HS-27A (cell line): Measurements from ENCODE around the gene EID2B.

ENCODE experiments used
- DNase-seq: peaks from one replicate; pipeline ENCODE4 v3.0.0-alpha.2; 2012; ENCODE audit warnings: low read depth, missing footprints

EID2B gene, protein sequence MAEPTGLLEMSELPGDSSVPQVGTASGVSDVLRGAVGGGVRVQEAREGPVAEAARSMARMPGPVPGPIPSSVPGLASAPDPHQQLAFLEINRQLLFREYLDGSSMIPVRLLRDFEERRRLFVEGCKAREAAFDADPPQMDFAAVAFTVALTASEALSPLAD

DNA sequence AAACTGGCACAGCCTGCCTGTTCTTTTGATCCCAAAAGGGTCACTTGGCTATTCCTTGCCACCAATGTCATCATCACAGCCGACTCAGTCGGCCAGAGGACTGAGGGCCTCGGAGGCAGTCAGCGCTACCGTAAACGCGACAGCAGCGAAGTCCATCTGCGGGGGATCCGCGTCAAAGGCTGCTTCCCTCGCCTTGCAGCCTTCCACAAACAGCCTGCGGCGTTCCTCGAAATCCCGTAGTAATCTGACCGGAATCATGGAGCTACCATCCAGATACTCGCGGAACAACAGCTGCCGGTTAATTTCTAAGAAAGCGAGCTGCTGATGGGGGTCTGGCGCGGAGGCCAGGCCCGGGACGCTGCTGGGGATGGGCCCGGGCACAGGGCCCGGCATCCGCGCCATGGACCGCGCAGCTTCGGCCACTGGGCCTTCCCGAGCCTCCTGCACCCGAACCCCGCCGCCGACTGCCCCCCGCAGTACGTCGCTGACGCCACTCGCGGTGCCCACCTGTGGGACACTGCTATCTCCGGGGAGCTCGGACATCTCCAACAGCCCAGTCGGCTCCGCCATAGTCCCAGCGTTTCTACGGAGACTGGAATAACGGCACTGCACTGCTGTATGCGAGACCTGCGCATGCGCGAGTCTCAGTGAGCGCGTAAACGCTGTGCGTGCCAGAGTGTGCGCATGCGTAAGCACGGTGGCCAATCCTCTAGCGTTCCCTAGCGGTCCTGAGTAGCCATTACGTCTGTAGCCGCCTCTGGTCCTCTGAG, at the start of gene EID2B:
EID2B (minus strand) TSS at position 620 of the 770 bp plus-strand sequence; CDS start at position 570, 50 bp downstream.
- DNase-seq: peak; percentile 98

DNA sequence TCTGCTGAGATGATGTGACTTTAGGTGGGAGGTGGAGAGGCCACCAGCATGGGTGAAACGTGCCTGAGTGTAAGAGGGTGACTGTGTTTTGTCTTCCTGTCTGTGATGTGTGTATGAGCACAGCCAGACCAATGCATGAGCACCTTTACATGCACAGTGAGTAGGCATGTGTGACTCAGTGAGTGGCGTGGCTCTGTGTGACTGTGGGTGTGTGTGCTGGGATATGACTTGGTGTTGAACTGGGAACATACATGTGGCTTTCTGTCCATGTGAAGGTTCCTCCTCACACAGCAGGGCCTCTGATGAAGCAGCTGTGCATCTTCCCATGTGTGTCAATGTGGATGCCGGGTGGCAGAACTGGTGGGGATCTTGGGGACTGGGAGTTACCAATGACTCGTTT, 49.8 kb upstream of the EID2B start:
- no peak for DNase-seq

DNA sequence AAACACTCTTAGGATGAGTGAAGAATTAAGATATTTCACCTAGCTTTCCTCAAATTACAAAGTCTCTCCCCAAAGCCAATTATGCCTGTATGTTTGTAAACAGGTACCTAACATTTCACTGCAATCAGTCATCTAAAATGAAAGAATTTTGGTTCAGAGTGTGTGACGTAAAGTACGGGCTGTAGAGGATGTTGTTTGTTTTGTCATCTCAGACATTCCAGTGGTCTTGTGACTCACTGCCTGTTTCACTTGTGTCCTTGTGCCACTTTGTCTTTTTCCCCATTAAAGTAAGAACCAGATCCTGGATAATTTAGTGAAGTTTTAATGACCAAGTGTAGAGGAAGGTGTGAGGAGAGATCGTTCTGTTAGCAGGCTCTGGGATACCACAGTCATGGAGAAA, 36.0 kb upstream of the EID2B start:
- peak; percentile 23 for DNase-seq

DNA sequence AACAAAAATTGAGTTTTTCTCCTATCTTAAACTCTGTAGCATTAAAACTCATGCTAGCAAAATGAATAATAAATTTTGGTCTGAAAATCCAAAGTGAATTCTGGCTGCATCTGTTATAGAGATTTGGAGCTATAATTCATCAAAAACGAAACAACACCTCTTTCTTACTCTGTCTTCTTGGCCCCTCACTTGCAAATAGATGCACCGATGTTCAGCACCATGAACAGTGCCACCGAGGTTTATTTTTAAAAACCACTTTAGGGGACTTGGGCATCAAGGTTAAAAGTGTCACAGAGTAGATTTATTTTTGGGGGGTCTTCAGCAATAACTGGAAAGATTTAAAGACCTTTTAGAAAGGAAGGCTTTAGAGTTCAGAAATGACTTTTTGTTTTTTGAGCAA, 33.4 kb upstream of the EID2B start:
- DNase-seq: no peak

DNA sequence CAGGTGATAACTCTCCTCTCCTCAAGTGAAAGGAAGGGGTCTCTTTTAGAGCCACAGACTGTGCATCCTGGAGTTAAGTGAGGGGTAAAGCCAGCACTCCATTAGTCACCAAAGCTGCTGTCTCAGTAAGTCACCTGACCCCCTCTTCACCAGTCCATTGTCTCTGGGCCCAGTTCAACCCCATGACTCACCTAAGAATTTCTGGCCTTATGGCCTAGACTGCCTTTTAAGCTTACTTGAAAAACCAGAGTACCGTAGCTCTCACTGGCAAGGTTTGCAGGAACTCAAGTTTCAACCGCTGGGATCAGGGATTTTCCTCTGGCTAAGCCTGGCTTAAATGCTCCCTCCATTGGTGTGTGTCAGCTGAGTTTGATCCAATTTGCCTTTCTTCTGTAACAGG, 30.8 kb upstream of the EID2B start:
- DNase-seq: no peak

DNA sequence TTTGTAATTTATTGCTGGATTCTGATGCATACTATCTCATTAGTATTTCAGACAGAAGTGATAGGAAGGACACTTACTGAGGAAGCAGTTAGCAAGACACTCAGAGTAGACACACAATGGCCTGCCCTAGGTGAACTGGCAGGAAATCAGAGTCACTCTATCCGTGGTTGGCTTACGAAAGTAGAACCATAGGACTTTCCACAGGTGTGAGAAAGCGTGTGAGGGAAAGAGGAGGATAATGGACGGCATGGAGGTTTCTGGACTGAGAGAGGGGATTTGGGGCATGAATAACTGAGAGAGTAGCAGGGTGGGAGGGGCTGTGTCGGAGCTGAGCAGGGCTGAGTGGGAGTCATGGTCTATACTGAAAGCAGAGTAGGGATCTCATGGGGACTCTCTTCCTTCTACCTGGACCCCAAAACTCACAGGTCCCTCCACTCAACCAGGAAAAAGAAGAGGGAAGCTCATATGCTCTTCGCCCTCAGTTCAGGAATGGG, 26.0 kb upstream of the EID2B start:
- no peak for DNase-seq

DNA sequence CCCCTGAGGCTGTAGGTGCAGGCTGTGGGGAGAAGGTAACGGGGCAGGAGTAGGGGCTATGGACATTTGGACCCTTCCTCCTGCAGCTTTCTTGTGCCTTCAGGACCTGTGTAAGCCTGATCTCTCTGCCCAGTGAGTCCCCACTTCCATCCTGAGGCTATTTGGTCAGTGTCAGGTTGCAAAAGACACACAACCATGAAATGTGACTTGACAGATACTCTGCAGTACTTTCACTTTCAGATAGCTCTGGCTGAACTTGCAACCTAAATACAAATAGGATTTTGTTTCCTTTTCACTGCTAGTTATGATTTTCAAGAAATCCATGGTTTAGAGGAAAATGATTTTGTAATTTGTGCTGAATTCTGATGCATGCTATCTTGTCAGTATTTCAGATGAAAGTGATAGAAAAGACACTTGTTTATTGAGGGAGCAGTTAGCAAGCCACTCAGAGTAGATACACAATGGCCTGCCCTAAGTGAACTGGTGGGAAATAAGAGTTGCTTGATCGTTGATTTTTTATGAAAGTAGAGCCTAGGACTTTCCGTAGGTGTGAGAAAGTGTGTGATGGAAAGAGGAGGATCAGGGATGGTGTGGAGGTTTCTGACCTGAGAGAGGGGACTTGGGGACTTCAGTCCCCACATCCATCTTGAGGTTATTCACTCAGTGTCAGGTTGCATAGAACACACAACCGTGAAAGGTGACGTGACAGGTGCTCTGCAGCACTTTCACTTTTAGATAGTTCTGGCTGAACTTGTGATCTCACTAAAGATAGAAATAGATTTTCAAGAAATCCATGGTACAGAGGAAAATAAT, 25.4 kb upstream of the EID2B start:
- no peak for DNase-seq

DNA sequence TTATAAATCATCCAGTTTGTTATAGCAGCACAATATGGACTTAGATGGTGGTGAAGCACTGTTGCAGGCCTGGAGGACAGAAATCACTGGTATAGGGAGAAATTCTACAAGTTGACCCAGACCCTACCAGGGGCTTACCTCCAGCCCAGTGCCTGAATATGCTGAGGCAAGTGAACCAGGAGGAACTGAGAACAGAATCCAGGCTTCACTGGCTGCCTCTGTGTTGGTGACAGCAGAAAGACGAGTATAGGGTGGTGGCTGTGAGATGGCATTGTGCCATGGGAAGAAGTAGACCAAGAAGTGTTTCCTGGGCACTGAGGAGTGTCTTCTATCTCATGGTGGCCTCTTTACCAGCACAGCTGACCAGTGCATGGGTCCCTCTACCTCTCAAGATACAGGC, 23.2 kb upstream of the EID2B start:
- no peak for DNase-seq

DNA sequence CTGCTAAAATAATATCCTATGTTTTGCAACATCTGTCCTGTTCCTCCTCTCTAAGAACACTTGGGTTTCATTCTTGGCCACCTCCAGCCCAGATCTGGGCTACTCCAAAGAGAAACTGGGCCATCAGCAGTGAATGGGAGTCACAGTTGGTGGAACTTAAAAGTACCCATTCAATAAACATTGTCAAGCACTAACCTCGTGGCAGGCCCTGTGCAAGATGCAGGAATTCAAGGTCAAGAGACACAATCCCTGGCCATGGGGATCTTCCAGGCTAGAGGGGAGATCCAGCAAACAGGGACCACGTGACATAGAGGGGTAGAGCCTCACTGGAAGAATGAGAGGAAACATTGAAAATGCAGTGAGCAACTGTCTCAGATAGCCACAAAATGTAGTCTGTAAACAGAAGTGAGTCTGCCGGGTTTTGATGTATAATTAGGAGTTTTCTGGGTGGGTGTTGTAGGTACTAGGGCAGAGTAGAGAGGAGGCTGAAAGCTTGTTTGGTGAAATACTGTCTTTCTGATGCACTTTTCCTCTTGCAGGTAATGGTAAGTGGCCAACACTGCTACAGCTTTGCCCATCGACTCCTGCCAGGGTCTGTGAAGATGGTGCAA, 22.2 kb upstream of the EID2B start:
- DNase-seq: no peak

DNA sequence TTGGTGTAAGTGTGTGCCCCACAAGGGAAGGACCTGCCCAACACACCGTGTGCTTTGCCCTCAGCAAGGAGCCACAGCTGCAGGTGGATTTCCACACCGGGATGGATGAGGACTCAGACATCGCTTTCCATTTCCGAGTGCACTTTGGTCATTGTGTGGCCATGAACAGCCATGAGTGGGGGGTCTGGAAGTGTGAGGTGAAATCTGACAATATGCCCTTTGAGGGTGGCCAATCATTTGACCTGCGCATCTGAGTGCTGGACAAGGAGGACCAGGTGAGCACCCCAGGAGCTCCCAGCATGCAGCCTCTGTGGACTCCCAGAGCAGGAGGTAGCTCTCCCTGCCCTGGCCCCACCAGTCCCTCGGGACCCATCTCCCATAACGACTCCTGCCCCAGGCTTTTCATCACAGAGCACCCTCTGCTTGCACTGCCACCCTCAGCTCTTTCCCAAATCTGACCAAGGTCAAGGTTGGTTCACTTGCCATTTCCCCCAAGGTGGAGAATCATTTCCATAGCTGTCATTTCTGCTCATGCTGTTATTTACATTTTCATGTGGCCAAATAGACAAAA, 20.5 kb upstream of the EID2B start:
- no peak for DNase-seq

DNA sequence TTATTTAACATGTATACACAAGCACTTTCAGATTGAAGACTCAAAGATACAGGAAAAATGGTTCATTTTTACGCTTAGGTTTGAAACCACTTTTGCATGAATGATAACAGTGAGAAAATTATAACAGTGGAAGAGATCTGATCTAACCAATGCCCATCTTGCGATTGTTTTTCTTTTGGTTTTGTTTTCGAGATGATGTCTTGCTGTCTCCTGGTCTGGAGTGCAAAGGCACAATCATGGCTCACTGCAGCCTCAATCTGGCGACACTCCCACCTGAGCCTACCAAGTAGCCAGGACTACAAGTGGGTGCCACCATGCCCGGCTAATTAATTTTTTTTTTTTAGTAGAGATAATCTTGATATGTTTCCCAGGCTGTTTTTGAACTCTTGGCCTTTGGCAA, 17.5 kb upstream of the EID2B start:
- no peak for DNase-seq

DNA sequence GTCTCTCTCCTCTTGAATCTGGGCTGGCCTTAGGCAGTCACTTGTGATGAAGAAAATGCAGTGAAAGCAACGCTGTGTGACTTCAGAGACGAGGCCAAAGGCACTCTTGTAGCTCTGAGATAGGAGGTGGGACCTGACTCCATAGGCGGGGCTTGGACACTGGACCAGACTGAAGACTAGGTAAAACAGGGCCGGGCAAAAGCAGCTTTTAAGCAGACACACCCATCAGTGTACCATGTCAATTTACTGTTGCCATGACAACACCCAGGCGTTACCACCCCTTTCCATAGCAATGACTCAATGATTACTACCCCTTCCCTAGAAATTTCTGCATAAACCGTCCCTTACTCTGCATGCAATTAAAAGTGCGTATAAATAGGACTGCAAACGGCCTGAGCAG, 13.9 kb upstream of the EID2B start:
- DNase-seq: no peak

DNA sequence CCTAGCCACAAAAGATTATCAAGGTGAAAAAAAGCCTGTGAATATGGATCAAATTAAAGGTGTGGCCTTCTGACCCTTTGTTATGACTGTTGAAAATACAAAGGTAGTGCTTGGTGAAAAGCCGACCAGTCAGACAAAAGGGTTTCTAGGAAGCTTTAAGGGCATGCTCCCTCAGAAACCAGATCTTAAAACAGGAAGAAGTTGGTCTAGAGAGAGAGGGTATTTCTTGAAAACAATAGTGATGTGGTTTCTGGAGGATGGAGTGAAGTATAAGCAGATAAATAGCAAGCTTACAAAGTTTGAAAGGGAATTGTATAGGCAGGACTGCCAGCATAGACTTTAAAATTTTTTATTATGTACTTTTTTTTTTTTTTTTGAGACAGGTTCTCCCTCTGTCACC, 12.3 kb upstream of the EID2B start:
- DNase-seq: no peak

DNA sequence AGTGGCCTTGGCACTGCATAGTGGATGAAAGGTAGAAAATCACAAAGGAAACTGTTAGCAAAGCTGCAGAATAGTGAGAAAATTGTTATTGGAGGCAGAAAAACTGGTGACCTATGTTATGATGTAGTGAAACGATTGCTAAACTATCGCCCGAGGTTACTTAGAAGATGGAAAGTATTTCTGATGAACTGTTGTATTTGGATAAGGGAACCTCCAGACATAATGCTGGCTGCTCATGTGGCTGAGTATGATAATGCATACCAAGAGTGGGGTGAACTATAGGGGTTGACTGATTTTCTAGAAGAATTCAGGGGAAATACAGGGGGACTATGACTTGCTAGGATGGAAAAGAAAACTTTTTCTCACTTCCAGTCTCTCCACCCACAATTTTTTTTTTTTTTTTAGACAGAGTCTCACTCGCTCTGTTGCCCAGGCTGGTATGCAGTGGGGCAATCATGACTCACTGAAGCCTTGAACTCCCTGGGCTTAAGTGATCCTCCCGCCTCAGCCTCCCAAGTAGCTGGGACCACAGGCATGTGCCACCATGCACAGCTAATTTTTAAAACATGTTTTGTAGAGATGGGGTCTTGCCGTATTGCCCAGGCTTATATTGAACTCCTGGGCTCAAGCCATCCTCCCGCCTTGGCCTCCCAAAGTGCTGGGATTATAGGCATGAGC, 11.7 kb upstream of the EID2B start:
- no peak for DNase-seq

DNA sequence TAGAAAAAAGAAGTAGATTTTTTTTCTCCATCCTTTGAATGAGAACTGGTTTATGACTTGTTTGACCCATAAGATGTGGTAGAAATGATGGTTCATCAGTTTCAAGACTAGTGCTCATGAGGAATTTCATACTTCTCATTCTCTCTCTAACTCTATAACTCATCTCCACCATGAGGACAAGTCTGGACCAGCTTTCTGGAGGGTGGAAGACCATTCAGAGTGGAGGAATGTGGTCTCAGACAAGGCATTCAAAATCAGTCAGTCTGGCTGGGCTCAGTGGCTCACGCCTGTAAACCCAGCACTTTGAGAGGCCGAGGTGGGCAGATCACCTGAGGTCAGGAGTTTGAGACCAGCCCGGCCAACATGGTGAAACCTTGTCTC, 10.8 kb upstream of the EID2B start:
- DNase-seq: no peak

DNA sequence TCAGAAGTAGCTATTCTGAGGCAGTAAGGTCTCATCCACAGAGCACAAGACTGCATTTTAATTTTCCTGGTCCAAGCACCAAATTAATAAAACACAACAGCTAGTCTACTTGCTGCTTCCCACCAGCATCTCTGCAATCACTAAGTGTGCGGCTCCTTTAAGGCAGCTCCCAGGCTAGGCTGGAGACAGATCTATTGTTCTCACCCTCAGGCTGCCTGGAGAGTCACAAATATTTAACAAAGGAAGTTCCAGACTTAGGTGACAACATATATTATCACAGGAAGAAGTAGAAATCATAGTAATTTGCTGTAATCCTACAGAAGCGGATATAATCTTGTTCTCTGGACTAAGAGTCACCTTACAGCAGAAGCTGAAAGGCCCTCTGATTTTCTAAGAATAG, 9.6 kb upstream of the EID2B start:
- DNase-seq: no peak

DNA sequence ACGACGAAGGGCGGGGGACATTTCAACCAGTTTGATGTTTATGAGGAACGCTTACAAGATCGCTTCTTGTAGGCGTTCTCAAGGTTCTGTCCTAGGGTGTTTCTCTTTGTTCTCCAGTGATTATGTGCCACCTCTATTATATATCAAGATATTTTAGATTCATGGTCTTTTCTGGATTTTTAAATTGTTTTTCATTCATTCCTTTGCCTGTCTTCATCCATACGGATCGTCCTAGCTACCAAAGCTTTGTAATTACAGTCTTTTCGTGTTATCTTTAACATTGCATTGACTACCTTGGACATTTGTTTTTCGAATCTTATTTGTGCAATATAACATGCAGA, 7.7 kb upstream of the EID2B start:
- no peak for DNase-seq

DNA sequence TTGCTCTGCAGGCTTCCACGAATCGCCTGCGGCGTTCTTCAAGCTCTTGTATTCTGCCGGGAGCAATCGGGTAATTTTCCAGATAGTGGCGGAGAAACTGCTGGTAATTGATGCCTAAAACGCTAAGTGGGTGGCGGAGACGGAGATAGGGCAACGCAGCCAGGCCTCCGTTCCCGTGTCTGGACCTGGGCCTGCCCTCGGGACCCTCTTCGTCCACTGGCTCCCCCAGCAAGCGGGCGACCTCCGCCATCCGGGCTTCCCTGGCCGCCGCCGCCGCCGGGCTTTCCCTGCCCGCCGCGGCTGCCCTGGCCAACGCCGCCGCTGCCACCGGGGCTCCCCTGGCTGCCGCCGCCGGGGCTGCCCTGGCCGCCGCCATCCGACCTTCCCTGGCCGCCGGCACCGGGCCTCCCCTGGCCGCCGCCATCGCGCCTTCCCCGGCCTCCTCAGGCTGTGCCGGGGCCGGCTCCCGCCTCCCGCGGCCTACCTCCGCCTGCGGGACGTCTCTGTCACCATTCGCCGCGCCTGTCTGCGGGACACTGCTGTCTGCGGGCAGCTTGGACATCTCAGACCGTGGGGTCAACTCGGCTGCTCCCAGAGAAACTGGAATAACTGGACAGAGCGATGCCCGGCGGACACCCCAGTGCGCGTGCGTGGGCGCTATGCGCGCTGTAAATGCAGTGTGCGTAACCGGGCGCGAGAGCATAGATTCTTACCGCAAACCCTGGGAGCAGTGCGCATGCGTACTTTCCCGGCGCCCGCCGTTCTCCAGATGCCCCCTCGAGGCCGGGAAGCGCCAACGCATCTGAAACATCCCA, 7.1 kb upstream of the EID2B start, which contains the start of gene EID2:
EID2 (minus strand) TSS at position 644 of the 815 bp plus-strand sequence; CDS start at position 562, 82 bp downstream.
- DNase-seq: peak; percentile 97

DNA sequence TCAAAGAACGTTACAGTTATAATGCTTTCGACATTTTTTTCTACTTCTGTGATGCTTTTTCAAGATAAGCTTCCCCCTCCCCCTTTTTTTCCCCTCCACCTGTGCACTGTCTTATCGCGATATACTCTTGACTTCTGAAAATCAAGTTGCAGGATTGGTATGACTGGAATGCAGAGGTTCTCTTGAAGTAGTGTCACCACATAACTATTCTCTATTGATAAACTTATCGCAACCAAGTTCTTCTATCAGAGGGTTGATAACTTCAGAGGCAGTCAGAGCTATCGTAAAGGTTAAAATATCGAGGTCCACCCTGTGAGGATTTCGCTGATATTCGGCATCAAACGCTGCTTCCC, 6.5 kb upstream of the EID2B start:
- peak; percentile 62 for DNase-seq

DNA sequence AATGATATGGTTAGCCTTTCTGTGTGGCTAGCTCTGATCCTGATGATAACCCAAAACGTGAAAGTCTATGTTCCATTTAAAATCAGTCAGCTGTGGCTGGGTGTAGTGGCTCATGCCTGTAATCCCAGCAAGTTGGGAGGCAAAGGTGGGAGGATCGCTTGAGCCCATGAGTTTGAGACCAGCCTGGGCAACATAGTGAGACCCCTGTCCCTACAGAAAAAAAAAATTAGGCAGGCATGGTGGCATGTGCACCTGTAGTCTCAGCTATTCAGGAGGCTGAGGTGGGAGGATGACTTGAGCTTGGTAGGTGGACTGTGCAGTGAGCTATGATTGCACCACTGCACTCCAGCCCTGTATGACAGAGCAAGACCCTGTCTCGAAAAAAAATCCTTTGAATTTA, 1.1 kb upstream of the EID2B start:
- no peak for DNase-seq

DNA sequence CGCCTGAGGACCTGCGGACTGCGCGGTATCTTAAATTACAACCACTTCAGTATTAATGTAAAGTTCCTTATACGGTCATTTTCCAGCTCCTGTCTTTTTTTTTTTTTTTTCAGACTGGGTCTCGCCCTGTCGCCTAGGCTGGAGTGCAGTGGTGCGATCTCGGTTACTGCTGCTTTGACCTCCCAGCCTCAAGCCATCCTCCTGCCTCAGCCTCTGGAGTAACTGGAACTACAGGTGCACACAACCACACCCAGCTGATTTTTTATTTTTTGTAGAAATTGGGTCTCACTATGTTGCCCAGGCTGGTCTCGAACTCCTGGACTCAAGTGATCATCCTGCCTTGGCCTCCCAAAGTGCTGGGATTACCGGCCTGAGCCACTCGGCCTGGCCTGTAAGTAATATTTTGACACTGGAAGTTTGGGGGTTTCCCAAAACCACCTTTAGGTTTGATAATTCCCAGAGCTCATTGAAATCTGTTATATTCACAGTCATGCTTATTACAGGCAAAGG, 406 bp upstream of the EID2B start:
- DNase-seq: no peak
